NCI-H2196 (cell line): ENCODE data around the gene MYZAP.

Source experiments
- DNase-seq: peaks from one replicate; lab custom pipeline; 2025; ENCODE audit not compliant: unreplicated experiment; lab: John Stamatoyannopoulos, UW

Gene MYZAP

GRCh38 chr15:57734860-57735259, 143.2 kb downstream of the MYZAP start:
- no peak for DNase-seq
